Mesenchymal stem cell (in vitro differentiated cells and primary cell): Measurements from ENCODE around the gene ATOH1.

ENCODE experiments used
- DNase-seq: peaks from one replicate; pipeline ENCODE4 v3.0.0-alpha.2; 2013
- H2AFZ ChIP-seq: one replicate; pipeline ENCODE4 v1.6.1; 2013; ENCODE audit warnings: low read depth, mild to moderate bottlenecking, control low read depth, inconsistent platforms, low read length, moderate library complexity
- H2AK5ac ChIP-seq: 2 replicates; pipeline ENCODE4 v1.6.1; 2013; ENCODE audit warnings: low read length, moderate library complexity, mild to moderate bottlenecking, inconsistent platforms; ENCODE audit not compliant: severe bottlenecking
- H2BK120ac ChIP-seq: one replicate; pipeline ENCODE4 v1.6.1; 2013; ENCODE audit warnings: low read depth, mild to moderate bottlenecking, inconsistent platforms, low read length, moderate library complexity
- H2BK12ac ChIP-seq, 2 experiments: one replicate each; pipeline ENCODE4 v1.6.1; 2013; ENCODE audit warnings: inconsistent platforms in 2 of 2, low read length in 2 of 2, mild to moderate bottlenecking in 2 of 2, moderate library complexity in 2 of 2, control low read depth in 1 of 2
- H2BK15ac ChIP-seq: one replicate; pipeline ENCODE4 v1.6.1; 2013; ENCODE audit warnings: mild to moderate bottlenecking, low read depth, inconsistent platforms; ENCODE audit not compliant: poor library complexity, severe bottlenecking
- H2BK5ac ChIP-seq: 2 replicates; pipeline ENCODE4 v1.6.1; 2013; ENCODE audit warnings: low read depth, mild to moderate bottlenecking, low read length, control low read depth, inconsistent platforms; ENCODE audit not compliant: poor library complexity, severe bottlenecking
- H3K14ac ChIP-seq, 2 experiments: one replicate each; pipeline ENCODE4 v1.6.1; 2013; ENCODE audit warnings: inconsistent platforms in 2 of 2, low read length in 2 of 2, control low read depth in 1 of 2, mild to moderate bottlenecking in 1 of 2, moderate library complexity in 1 of 2
- H3K18ac ChIP-seq, 2 experiments: one replicate each; pipeline ENCODE4 v1.6.1; 2013; ENCODE audit warnings: inconsistent platforms in 2 of 2, low read length in 2 of 2, control low read depth in 1 of 2, low read depth in 1 of 2, mild to moderate bottlenecking in 1 of 2
- H3K23ac ChIP-seq, 2 experiments: one replicate each; pipeline ENCODE4 v1.6.1; 2013; ENCODE audit warnings: inconsistent platforms in 2 of 2, low read length in 2 of 2, mild to moderate bottlenecking in 2 of 2, moderate library complexity in 2 of 2, control low read depth in 1 of 2
- H3K27ac ChIP-seq: 2 replicates; pipeline ENCODE4 v1.5.1; 2013; ENCODE audit warnings: mild to moderate bottlenecking, moderate library complexity, low read length, control low read depth, inconsistent platforms; ENCODE audit not compliant: poor library complexity, severe bottlenecking
- H3K27me3 ChIP-seq, 2 experiments: 2 replicates each; pipeline versions ENCODE4 v1.6.1 to v1.7.0; 2013; ENCODE audit warnings: low read length in 2 of 2, mild to moderate bottlenecking in 2 of 2, moderate library complexity in 2 of 2, control low read depth in 1 of 2, inconsistent platforms in 1 of 2; ENCODE audit not compliant: control insufficient read depth in 1 of 2, insufficient read depth in 1 of 2
- H3K36me3 ChIP-seq, 2 experiments: 2 replicates each; pipeline versions ENCODE4 v1.6.1 to v1.7.0; 2013; ENCODE audit warnings: low read length in 2 of 2, control low read depth in 1 of 2, inconsistent platforms in 1 of 2, low read depth in 1 of 2, mild to moderate bottlenecking in 1 of 2; ENCODE audit not compliant: insufficient read depth in 2 of 2, control insufficient read depth in 1 of 2
- H3K4ac ChIP-seq, 2 experiments: one replicate each; pipeline ENCODE4 v1.6.1; 2013; ENCODE audit warnings: inconsistent platforms in 2 of 2, low read length in 2 of 2, mild to moderate bottlenecking in 2 of 2, moderate library complexity in 2 of 2, control low read depth in 1 of 2, low read depth in 1 of 2
- H3K4me1 ChIP-seq: 2 replicates; pipeline ENCODE4 v1.6.1; 2013; ENCODE audit warnings: low read depth, low read length, control low read depth; ENCODE audit not compliant: control insufficient read depth, insufficient read depth
- H3K4me2 ChIP-seq: 2 replicates; pipeline ENCODE4 v1.6.1; 2013; ENCODE audit warnings: low read length, mild to moderate bottlenecking, inconsistent platforms; ENCODE audit not compliant: poor library complexity, severe bottlenecking
- H3K4me3 ChIP-seq, 2 experiments: 2 replicates each; pipeline versions ENCODE4 v1.5.1 to v1.7.0; 2013; ENCODE audit warnings: low read length in 2 of 2, mild to moderate bottlenecking in 2 of 2, control low read depth in 1 of 2, low read depth in 1 of 2; ENCODE audit not compliant: insufficient read depth in 1 of 2
- H3K79me1 ChIP-seq: replicated peaks from 2 replicates; pipeline ENCODE4 v1.6.1; 2013; ENCODE audit warnings: mild to moderate bottlenecking, control low read depth, low read length, inconsistent platforms; ENCODE audit not compliant: poor library complexity, severe bottlenecking
- H3K9ac ChIP-seq: 2 replicates; pipeline ENCODE4 v1.7.0; 2013; ENCODE audit warnings: mild to moderate bottlenecking, low read length, moderate library complexity
- H3K9me3 ChIP-seq: 2 replicates; pipeline ENCODE4 v1.7.0; 2013; ENCODE audit warnings: mild to moderate bottlenecking, low read length; ENCODE audit not compliant: control insufficient read depth
- H4K8ac ChIP-seq: one replicate; pipeline ENCODE4 v1.6.1; 2013; ENCODE audit warnings: inconsistent platforms, mild to moderate bottlenecking, low read length, moderate library complexity
- H4K91ac ChIP-seq: one replicate; pipeline ENCODE4 v1.6.1; 2013; ENCODE audit warnings: mild to moderate bottlenecking, low read length, inconsistent platforms
- WGBS: methylation state at CpG from one replicate; pipeline ENCODE4 v1.1.7; 2013; ENCODE audit warnings: mixed read lengths; 5-methylcytosine and 5-hydroxymethylcytosine counted together

ATOH1 gene

GRCh38 chr4:93843772-93844171 is 15.2 kb downstream of the ATOH1 start:
- Histone ChIP-seq H3K4me2 (no peak overlapping the region), H3K18ac (no peak overlapping the region), H3K9me3 (no peaks in the 10 kb centered on the region), H3K23ac (no peak overlapping the region), H2AFZ (no peak overlapping the region), H3K27ac (no peak overlapping the region), H3K4me3 (no peak overlapping the region), H4K91ac (no peak overlapping the region), H4K8ac (no peak overlapping the region), H3K4ac (no peak overlapping the region), H2AK5ac (no peak overlapping the region), H3K14ac (no peak overlapping the region), H3K36me3 (no peaks in the 10 kb centered on the region), H2BK15ac (no peak overlapping the region), H3K9ac (no peak overlapping the region), H3K4me1 (peaks cover 4% of the 10 kb centered on the region), H3K79me1 (no peaks in the 10 kb centered on the region), H2BK5ac (no peak overlapping the region), H2BK120ac (no peak overlapping the region), H2BK12ac (no peak overlapping the region), H3K27me3 (no peaks in the 10 kb centered on the region)
- no peak for DNase-seq

- no peak overlapping the region for H3K23ac ChIP-seq
- no peaks in the 10 kb centered on the region for H3K27me3 ChIP-seq
- H2BK15ac ChIP-seq, result no peak overlapping the region
- H3K4me1 ChIP-seq, result no peaks in the 10 kb centered on the region
- no peak overlapping the region for H3K4me3 ChIP-seq
- H3K4me2 ChIP-seq, result no peak overlapping the region
- no peaks in the 10 kb centered on the region for H3K36me3 ChIP-seq
- no peak overlapping the region for H3K4ac ChIP-seq
- no peak overlapping the region for H3K9ac ChIP-seq
- no peak overlapping the region for H2BK5ac ChIP-seq
- 83% methylated on average over 1 of the region's 3 CpGs for WGBS
- H3K18ac ChIP-seq, result no peak overlapping the region
- no peak overlapping the region for H3K14ac ChIP-seq
- H3K27ac ChIP-seq, result no peak overlapping the region
- DNase-seq, result no peak
- H4K91ac ChIP-seq, result no peak overlapping the region
- no peak overlapping the region for H2BK12ac ChIP-seq
- H2BK120ac ChIP-seq, result no peak overlapping the region
- H2AFZ ChIP-seq, result no peak overlapping the region
- no peak overlapping the region for H2AK5ac ChIP-seq
- no peak overlapping the region for H4K8ac ChIP-seq
- no peaks in the 10 kb centered on the region for H3K79me1 ChIP-seq
- H3K9me3 ChIP-seq, result no peaks in the 10 kb centered on the region
These were observed 24.1 kb downstream of the ATOH1 start for GRCh38 chr4:93852680-93853079.

- Histone ChIP-seq H3K79me1 (no peaks in the 10 kb centered on the region), H3K4me2 (no peak overlapping the region), H2AK5ac (no peak overlapping the region)
These were observed 27.4 kb downstream of the ATOH1 start for GRCh38 chr4:93855926-93856325.

GRCh38 chr4:93865650-93866049 is 37.1 kb downstream of the ATOH1 start:
- H3K14ac ChIP-seq, result no peak overlapping the region
- H3K23ac ChIP-seq, result no peak overlapping the region
- no peaks in the 10 kb centered on the region for H3K9me3 ChIP-seq
- H3K27me3 ChIP-seq, result no peaks in the 10 kb centered on the region
- H3K4me1 ChIP-seq, result no peaks in the 10 kb centered on the region
- no peak overlapping the region for H4K8ac ChIP-seq
- H3K27ac ChIP-seq, result no peak overlapping the region
- no peak overlapping the region for H3K4ac ChIP-seq
- no peak overlapping the region for H2AFZ ChIP-seq
- H3K18ac ChIP-seq, result no peak overlapping the region
- no peak overlapping the region for H3K4me2 ChIP-seq
- no peak overlapping the region for H2BK15ac ChIP-seq
- H3K9ac ChIP-seq, result no peak overlapping the region
- H3K4me3 ChIP-seq, result no peak overlapping the region
- no peaks in the 10 kb centered on the region for H3K36me3 ChIP-seq
- no peak overlapping the region for H2BK12ac ChIP-seq
- no peak for DNase-seq
- H2BK5ac ChIP-seq, result no peak overlapping the region
- H2AK5ac ChIP-seq, result no peak overlapping the region
- WGBS, result 88% methylated on average over 2 of the region's 2 CpGs
- no peaks in the 10 kb centered on the region for H3K79me1 ChIP-seq
- no peak overlapping the region for H4K91ac ChIP-seq
- H2BK120ac ChIP-seq, result no peak overlapping the region

More at GRCh38 chr4:93855926-93856325, 27.4 kb downstream of the ATOH1 start:
- no peak overlapping the region for H4K91ac ChIP-seq
- H3K9ac ChIP-seq, result no peak overlapping the region
- DNase-seq, result no peak
- no peak overlapping the region for H3K14ac ChIP-seq
- no peaks in the 10 kb centered on the region for H3K36me3 ChIP-seq
- no peak overlapping the region for H2AFZ ChIP-seq
- no CpG with 5 or more reads among the region's 1 CpG for WGBS
- no peaks in the 10 kb centered on the region for H3K27me3 ChIP-seq
- no peak overlapping the region for H4K8ac ChIP-seq
- no peak overlapping the region for H3K4ac ChIP-seq
- no peaks in the 10 kb centered on the region for H3K4me1 ChIP-seq
- no peak overlapping the region for H2BK12ac ChIP-seq
- no peak overlapping the region for H2BK120ac ChIP-seq
- no peak overlapping the region for H3K18ac ChIP-seq
- no peaks in the 10 kb centered on the region for H3K9me3 ChIP-seq
- H2BK5ac ChIP-seq, result no peak overlapping the region
- H3K27ac ChIP-seq, result no peak overlapping the region
- H2BK15ac ChIP-seq, result no peak overlapping the region
- H3K23ac ChIP-seq, result no peak overlapping the region
- H3K4me3 ChIP-seq, result no peak overlapping the region
